ENCODE data around the gene FREM1.
"Not testable (repeated sequence)": the region's sequence is repeated elsewhere in the genome, so short reads cannot be mapped to it uniquely, and the experiment has no call there.

FREM1 gene, protein sequence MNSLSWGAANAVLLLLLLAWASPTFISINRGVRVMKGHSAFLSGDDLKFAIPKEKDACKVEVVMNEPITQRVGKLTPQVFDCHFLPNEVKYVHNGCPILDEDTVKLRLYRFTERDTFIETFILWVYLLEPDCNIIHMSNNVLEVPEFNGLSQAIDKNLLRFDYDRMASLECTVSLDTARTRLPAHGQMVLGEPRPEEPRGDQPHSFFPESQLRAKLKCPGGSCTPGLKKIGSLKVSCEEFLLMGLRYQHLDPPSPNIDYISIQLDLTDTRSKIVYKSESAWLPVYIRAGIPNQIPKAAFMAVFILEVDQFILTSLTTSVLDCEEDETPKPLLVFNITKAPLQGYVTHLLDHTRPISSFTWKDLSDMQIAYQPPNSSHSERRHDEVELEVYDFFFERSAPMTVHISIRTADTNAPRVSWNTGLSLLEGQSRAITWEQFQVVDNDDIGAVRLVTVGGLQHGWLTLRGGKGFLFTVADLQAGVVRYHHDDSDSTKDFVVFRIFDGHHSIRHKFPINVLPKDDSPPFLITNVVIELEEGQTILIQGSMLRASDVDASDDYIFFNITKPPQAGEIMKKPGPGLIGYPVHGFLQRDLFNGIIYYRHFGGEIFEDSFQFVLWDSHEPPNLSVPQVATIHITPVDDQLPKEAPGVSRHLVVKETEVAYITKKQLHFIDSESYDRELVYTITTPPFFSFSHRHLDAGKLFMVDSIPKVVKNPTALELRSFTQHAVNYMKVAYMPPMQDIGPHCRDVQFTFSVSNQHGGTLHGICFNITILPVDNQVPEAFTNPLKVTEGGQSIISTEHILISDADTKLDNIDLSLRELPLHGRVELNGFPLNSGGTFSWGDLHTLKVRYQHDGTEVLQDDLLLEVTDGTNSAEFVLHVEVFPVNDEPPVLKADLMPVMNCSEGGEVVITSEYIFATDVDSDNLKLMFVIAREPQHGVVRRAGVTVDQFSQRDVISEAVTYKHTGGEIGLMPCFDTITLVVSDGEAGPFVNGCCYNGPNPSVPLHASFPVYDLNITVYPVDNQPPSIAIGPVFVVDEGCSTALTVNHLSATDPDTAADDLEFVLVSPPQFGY (N-terminal part only)

DNA sequence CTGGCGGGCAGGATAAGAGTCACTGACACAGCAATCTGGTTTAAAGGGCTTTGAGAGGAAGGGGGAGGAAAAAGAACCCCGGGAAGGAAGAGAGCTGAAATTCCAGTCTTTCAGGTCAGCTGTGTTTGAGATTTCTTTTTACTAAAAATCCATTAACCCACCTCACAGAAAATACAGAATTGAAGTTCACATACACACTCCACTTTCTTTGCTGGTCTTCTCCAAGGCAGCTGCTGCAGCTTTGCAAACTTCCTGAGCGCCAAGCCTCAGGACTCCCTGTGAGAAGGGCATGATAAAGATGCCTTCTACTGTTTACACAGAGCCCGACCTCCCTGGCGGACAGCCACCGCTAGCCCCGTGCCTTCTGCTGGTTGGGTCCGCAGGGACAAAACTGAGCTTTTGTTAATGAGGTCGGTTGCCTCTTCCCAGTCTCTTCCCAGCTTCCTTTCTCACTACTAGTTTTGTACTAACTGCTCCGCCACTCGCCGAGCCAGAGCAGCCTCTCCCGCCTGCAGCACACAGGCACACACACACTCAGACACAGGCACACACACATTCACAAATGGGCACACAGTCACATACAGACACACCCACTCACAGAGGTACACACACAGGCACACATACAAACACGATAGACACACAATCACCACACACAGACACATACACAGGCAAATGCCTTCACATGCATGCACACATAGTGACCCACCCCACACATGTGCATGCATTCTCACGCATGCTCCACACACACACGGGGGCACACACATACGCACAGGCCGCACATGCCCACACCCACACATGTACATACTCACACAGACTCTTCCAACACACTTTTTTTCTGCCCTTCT is at the start of gene FREM1:
FREM1 (minus strand) TSS at position 468 of the 845 bp plus-strand sequence. CDS start 41,451 bp downstream, outside the sequence.
- no peak for DNase-seq (ENCODE audit: low read depth)

DNA sequence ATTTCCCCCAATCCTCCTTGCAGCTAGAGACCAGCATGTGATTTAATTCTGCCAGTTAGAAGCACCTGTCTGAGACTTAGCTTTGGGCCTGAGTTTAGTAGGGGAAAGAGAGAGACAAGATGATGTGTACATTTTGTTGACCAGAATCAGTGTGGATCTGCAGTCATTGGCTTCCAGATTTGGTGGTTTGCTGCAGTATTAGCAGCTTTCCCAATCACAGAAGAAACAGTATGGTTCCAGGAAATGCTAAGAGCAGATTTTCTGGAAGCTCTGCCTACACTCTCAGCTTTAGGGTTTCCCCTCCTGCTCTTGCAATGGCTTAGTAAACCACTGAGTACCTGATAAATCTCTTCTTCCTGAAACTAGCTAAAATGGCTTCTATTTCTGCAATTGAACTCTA is 48.8 kb upstream of the FREM1 start:
- DNase-seq (ENCODE audit: low read depth): no peak

DNA sequence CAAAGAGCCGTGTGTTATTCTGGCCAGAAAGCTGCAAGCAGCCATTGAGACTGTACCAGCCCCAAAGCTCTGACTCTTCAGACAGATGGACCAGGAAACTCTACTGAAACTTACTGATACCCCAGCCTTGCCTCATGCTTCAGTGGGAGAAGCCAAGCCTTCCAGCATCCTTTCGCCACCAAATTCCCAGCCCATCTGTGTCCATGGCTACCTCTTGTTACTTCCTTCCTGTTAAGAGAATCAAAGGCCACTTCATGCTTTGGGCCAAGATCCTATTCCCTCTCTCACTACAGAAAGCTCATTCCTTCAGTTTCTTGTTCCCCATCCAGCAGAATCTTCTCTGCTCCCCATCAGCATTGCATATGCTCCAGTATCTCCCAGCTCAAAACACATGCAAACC is 46.9 kb upstream of the FREM1 start:
- DNase-seq (ENCODE audit: low read depth): no peak

DNA sequence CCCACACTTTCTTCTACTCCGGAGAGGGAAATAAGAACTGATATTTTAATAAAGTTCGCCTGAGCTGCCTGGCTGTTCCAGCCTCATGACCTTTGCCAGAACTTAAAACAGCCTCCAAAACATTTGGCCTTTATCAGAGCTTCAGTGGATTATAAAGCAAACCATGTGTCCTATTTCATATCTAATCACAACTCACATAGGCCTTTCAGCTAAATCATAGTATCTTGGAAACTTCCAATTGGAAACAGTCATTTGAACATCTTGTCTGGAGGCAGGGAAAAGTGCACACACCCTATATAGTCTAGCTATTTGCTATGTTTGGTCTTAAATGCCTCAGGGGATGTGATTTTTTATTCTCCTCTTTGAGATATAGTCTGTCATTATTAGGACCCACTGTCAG is 46.0 kb upstream of the FREM1 start:
- DNase-seq (ENCODE audit: low read depth): no peak

DNA sequence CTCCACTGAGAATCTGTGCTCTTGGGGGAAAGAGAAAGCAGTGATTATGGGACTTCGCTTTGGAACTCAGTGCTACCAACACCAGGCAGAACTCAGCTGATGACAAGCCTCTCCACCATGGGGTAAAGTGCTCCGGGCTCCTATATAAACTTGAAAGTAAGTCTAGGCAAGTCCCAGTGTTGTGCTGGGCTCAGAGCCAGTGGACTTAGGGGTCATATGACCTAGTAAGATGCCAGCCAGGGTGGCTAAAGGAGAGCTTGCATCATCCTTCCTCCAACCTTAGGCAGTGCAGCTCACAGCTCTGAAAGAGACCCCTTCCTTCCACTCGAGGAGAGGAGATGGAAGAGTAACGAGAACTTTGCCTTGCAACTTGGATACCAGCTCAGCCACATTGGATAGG is 35.1 kb upstream of the FREM1 start:
- no peak for DNase-seq (ENCODE audit: low read depth)

DNA sequence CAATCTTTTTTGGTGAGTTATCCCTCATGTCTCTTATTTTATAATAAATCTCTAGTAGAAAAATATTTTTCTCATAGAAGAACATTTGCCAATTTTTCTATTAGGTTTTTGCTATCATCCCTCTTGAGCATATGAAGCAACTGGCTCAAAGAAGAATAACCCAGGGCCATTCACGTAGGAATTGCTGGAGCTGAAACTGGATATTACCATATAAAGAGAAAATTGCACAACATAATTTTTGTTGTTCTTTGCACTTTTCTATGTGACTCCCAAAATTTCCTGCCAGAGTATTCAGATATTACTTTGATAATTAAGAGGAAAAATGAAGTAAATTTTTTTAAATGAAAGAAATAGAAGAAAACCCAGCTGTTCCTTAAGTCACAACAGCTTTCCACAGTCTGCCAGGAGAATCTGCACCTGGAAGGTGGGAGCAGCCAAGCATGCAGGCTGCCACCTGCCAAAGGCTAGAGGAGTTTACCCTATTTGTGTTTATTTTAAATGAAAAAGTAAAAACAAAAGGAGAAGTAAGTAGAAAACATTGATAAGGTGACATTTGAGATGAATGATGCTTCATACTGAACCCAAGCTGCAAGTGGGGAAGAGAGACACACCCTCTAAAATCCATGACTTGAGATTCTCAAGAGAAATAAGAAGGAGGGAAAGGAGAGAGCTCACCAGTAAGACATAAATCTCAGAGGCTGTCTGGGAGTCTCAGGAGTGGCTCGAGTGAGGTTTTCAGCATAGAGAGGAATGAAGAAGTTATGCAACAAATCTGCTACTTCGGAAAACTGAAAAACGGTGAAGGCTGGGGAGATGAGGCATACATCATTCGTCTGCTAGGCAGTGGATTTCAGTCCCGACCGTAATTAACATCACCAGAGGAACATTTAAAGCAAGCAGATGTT is 31.5 kb upstream of the FREM1 start:
- DNase-seq (ENCODE audit: low read depth): no peak

DNA sequence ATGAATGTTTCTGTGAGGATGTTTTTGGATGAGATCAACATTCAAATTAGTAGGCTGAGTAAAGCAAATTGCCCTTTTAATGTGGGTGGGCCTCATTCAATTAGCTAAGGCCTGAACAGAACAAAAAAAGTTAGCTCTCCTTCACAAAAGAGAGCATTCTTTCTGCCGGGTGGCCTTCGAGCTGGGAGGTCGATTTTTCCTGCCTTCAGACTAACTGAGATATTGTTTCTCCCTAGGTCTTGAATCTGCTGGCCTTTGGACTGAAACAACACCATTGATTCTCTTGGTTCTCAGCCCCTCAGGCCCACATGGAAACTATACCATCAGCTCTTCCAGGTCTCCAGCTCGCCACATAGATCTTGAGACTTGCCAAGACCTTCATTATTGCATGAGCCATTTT is 29.1 kb upstream of the FREM1 start:
- DNase-seq (ENCODE audit: low read depth): no peak

DNA sequence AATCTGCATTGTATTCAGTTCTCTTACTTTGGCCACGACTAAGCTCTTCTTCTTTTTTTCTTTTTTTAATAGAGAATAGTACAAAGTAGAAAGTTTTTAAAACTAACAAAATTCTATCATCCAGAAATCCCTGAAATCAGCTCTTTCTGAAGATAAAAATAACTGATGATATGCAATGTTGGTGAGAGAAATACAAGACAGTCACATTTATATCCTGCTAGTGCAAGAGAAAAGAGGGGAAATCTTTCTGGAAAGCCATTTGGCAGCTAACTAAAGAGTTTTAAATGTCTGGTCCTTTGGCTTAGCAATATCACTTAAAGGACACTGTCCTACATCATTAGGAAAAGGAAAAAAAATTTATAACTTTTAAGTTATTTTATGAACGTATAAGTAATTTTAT is 27.0 kb upstream of the FREM1 start:
- no peak for DNase-seq (ENCODE audit: low read depth)

DNA sequence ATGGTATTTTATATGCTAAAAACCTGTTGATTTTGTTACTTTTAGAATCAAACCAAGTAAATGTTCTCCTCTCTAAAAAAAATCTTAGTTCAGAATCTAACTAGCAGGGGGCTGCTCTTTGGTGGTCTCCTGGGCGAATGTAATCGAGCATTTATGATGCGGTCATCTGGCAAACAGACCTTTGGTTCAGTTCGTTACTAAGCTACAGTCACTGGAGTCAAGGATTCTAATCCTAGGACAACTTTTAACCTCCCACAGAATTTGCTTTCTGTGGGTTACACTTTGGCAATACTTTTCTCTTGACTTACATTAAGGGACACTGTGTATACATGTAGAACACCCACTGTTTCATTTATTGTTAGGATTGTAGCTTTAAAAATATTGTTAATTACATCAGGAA is 26.3 kb upstream of the FREM1 start:
- DNase-seq (ENCODE audit: low read depth): no peak

DNA sequence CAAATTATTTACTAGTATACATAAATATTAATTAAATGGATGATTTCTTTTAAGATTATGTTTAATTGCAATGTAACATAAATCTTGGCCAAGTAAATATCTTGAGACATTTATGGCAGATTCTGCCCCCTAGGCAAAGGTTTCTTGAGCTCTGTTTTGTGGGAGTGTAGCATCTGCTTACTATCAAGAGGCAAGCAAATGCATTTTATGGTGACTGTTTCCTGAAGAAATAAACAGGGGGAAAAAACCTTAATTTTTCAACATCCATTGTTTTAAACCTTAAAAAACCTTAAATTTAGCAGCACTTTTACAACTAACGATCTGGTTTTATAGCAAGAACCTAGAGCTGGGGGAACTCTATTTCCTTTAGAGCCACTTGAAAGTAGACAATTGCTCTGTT is 25.7 kb upstream of the FREM1 start:
- DNase-seq (ENCODE audit: low read depth): no peak

DNA sequence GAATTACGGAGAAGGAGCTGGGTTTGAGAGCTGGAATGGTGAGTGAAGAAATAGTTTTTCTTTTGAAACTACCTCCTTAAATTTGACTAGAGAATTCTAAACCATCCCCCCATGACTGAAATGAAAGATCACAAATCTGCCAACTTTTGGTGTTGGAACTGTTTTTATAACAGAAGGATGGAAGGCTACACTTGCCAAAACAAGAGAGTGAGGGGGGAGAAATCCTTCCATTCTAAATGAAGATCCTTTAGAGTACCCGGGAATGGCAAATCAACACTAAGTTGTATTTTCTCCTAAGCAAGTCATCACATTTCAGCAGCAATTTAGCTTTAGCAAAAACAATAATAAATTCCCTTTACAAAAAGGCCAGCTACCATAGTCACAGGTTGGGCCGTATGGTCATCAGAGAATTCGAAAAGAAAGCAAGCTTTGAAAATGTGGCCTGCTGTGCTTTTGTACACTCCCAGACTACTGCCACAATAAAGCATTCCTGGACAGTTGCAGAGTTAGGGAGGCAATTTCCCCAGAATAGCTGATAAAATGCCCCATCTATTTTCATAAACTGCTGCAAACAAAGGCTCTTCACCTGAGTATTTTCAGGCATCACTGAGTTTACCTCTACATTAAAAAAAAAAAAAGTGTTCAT is 25.0 kb upstream of the FREM1 start:
- DNase-seq (ENCODE audit: low read depth): no peak

DNA sequence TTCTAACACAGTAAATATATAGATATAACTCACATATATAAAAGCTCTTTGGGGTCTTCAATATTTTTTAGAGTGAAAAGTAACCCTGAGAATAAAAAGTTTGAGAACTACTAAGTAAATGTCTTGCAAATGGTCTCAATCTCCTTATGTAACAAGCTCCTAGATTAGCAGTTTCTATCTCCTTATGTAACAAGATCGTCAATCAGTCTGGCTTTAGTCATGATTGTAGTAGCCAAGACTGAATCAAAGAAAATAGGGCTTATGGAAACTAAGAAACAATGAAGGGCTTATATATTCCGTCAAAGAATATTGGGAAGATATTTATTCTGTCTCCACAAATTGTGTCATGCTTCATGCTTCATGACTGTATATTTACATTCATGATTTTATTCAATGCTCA is 22.4 kb upstream of the FREM1 start:
- no peak for DNase-seq (ENCODE audit: low read depth)

DNA sequence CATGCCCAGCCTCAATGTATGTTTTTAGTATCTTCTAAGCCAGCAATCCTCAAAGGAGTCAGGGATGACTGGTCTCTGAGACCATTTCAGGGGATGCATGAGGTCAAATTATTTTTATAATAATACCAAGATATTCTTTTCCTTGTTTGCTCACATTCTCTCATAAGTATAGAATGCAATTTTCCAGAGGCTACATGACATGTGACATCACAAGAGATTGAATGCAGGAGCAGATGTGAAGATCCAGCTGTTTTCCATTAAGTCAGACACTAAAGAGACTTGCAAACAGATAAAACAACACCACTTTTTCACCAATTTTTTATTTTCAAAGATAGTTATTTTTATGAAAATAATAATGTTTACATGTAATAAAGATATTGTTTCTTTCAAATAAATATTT is 22.0 kb upstream of the FREM1 start:
- DNase-seq (ENCODE audit: low read depth): no peak

DNA sequence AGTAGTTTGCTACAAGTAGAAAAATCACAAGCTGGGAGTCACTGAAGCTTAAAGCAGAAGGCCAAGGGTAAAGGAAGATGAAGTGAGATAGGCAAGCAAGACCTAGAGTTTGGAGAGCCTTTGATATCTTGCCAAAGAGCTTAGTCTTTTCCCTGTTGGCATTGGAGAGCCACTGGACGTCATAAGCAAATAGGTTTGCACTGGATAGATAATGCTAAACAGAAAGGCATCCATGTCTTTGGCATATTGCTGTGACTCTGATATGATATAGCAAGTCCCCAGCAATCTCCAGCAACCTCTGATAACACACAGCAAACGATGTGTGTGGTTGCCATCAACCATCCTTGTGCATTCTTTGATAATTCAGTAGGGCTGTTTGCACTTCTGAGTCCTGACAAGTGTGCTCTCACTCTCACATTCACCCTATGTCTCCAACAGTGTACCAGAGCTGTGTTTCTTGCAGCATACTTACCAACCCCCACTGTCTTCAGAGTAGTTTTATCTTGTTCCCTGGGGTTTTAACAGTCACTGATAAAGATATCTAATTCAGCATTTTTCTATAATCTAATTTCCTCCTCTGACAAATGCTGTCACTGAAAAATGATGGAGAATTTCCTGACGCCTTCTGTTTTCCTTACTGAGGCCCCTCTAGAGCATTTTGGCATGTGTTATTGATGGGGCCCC is 16.9 kb upstream of the FREM1 start:
- DNase-seq (ENCODE audit: low read depth): no peak

DNA sequence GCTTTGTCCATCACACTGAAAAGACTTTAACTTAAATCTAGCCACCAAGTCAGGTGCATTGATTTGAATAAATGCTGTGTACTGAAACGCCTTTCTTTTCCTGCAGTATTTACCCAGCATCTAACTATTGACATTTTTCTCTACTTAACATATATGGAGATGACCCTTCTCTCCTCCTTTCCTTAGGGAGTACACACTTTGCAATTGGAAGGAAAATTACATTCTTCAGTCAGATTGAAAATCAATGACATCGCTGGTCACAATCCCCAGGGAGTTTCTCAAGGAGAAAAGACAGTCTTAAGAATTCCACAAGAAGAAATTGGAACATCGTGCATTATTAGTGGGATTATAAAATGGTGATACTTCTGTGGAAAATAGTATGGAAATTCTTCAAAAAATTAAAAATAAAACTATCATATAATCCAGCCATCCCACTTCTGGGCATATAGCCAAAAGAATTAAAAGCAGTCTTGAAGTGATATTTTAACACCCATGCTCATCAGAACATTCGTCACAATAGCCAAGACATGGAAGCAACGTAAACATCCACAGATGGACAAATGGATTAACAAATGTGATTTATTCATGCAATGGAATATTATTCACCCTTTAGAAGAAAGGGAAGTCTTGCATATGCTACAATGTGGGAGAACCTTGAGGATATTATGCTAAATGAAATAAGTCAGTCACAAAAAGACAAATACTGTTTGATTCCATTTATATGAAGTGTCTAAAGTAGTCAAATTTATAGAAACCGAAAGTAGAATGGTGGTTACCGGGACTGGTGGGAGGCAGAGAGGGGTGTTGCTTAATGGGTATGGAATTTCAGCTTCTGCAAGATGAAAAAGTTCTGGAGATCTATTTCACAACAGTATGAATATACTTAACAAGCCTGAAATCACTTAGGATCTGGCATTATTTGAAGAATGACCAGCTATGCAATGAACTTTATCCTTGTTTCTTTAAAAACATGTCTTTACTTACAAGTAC is 14.3 kb upstream of the FREM1 start:
- DNase-seq (ENCODE audit: low read depth): peak; percentile 36

DNA sequence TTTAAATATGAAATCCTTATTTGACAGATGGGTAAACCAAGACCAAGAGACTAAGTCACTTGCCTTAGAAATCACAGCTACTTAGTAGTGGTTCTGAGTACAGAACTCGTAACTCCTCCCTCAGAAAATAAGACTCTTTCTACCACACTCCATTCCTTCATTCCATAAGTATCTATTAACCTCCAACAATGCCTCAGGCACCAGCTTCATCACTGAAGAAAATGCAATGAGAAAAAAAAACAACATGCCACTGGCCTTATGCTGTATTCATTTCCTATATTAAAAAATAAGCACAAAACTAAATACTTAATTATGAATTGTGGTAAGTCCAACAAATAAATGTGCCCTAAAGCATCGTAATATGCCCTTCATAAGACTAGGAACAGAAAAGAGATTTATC is 13.5 kb upstream of the FREM1 start:
- DNase-seq (ENCODE audit: low read depth): no peak

DNA sequence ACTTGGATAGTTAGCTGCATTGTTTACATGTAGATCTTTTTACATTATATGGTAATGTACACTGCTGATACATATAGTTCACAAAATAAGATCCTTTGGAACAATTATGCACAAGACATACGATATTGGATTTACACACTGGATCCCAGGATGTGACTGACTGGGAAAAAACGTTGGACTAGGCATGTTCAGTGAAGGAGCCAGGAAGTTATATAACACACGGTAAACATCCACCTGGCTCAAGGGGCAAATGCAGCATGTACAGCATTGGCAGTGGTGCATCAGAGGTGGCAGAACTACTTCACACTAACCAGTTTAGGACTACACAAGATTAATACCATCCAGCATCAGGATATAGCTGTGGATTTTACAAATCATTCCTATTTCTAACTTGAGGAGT is 10.6 kb upstream of the FREM1 start:
- not testable (repeated sequence) for DNase-seq (ENCODE audit: low read depth)

DNA sequence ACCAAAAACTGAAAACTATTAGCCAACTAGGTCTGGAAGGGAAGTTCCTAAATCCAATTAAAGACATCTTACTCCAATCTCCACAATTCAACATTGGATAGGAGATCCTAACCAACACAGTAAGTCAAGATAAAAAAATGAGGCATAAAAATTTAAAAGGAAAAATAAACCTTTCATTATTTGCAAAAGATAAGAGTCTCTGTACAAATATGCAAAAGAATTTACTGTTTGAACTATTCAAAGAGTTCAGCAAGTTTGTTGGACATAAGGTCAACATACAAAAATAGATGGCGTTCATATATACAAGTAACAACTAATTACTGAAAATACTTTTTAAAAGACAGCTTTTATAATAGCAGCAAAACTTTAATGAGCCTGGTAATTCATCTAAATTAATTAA is 3.1 kb upstream of the FREM1 start:
- no peak for DNase-seq (ENCODE audit: low read depth)

DNA sequence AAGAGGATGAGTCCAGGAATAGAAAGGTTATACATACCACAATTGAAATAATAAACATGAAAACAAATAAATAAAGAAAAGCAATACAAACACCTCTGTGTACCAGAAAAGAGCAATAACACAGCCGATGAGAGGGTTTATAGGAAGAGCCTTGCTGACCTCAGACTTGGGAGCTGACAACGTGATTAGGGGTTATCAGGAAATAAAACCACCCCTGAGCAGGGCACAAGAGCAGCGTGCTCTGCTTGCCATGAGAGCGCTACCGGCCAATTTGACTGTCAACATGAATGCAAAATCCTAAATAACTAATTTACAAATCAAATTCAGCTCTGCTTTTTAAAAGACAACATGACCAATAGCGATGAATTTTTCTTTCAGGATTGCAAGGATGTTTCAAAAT is 2.6 kb upstream of the FREM1 start:
- no peak for DNase-seq (ENCODE audit: low read depth)
